ENCODE measurements around the gene ATXN7L1.

GRCh38 chr7:105839266-105839665 is 37.1 kb downstream of the ATXN7L1 start:
- TF ChIP-seq, protein P1, sequence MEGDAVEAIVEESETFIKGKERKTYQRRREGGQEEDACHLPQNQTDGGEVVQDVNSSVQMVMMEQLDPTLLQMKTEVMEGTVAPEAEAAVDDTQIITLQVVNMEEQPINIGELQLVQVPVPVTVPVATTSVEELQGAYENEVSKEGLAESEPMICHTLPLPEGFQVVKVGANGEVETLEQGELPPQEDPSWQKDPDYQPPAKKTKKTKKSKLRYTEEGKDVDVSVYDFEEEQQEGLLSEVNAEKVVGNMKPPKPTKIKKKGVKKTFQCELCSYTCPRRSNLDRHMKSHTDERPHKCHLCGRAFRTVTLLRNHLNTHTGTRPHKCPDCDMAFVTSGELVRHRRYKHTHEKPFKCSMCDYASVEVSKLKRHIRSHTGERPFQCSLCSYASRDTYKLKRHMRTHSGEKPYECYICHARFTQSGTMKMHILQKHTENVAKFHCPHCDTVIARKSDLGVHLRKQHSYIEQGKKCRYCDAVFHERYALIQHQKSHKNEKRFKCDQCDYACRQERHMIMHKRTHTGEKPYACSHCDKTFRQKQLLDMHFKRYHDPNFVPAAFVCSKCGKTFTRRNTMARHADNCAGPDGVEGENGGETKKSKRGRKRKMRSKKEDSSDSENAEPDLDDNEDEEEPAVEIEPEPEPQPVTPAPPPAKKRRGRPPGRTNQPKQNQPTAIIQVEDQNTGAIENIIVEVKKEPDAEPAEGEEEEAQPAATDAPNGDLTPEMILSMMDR (IDR thresholded peaks at IDR 0.05): no peak
- TF ChIP-seq POLR2A (IDR thresholded peaks at IDR 0.05; ENCODE audit: low read depth): no peak
- no peak for TF ChIP-seq EP300 (IDR thresholded peaks at IDR 0.05)
- no peak for TF ChIP-seq POLR2AphosphoS5 (IDR thresholded peaks at IDR 0.05)

Data from esophagus muscularis mucosa (tissue), 4 donors.